Testis (tissue), 3 donors: ENCODE data around the gene RXRA. TPM values are rescaled to one million over a fixed set of nuclear protein-coding genes. Genes with fewer than 3 reads are reported as not detected.
A peak's percentile ranks its signal among the peaks of the same experiment; 100 is the strongest.

Experiments
- DNase-seq: peaks from one replicate; pipeline ENCODE4 v3.0.0-alpha.2; 2019
- H3K27ac ChIP-seq, 2 donors: fragments of 200-600 bp; sonication (generic); one replicate each; pipeline ENCODE4 v1.5.1; 2019
- H3K27me3 ChIP-seq: fragments of 200-600 bp; sonication (generic); one replicate; pipeline ENCODE4 v1.5.1; 2019
- H3K36me3 ChIP-seq: fragments of 200-600 bp; sonication (generic); one replicate; pipeline ENCODE4 v1.5.1; 2017; ENCODE audit warnings: low read depth; ENCODE audit errors: missing control alignments
- H3K4me1 ChIP-seq: fragments of 200-600 bp; sonication (generic); one replicate; pipeline ENCODE4 v1.5.1; 2019
- H3K4me3 ChIP-seq, 2 donors: fragments of 200-600 bp; sonication (generic); one replicate each; pipeline ENCODE4 v1.5.1; 2017 to 2019
- H3K9me3 ChIP-seq: fragments of 200-600 bp; sonication (generic); one replicate; pipeline ENCODE4 v1.5.1; 2017
- POLR2A ChIP-seq: fragments of 450-650 bp; IDR thresholded peaks from one replicate; pipeline ENCODE4 v1.6.1; 2017; ENCODE audit warnings: antibody characterized with exemption, mild to moderate bottlenecking, moderate library complexity
- WGBS, 2 donors: methylation state at CpG; one replicate each; pipeline ENCODE4 v1.1.5; 2018; 5-methylcytosine and 5-hydroxymethylcytosine counted together
- intact Hi-C: fragments of 100-400 bp; cut with DNase I; formaldehyde crosslinking; loops from one replicate; pipeline ENCODE4 v1.15.1; 2023; ENCODE audit warnings: low total_unique reads
- polyA plus RNA-seq: library from polyadenylated mRNA; stranded (reverse); fragments of 350-450 nt; fragmentation: Illumina TruSeq; extraction: RNeasy Lipid Tissue Mini Kit (QIAGEN cat#74804); gene quantifications from one replicate; pipeline ENCODE4 v1.2.3, GENCODE V29; 2014; ENCODE audit warnings: low read depth, low replicate concordance; ENCODE audit not compliant: insufficient read depth
- total RNA-seq, 2 donors: library from RNA; depleted of rRNA; stranded (reverse); fragments of >200 nt; gene quantifications; one replicate each; pipeline ENCODE4 v1.2.3, GENCODE V29; 2016
- TF ChIP-seq, protein P1 (sequence below), 3 experiments: fragments of 450-650 bp in 2 of 3; fragments of 200-600 bp in 1 of 3; sonication (generic) in 1 of 3; IDR thresholded peaks; one replicate each; pipeline ENCODE4 v1.5.1; 2016 to 2019; ENCODE audit warnings: antibody characterized with exemption in 3 of 3, mild to moderate bottlenecking in 2 of 3, moderate library complexity in 1 of 3

The RXRA gene
- total and polyA plus RNA-seq, 3 donors from 2014 or later, result 31.3 to 61.0 (median 47.3) TPM

GRCh38 chr9:134335486-134336220 lies 9.4 kb downstream of the RXRA start:
- intact Hi-C loops, result no loop called here
- no peak for DNase-seq
- TF ChIP-seq POLR2A, result no peak
- TF ChIP-seq, protein P1, sequence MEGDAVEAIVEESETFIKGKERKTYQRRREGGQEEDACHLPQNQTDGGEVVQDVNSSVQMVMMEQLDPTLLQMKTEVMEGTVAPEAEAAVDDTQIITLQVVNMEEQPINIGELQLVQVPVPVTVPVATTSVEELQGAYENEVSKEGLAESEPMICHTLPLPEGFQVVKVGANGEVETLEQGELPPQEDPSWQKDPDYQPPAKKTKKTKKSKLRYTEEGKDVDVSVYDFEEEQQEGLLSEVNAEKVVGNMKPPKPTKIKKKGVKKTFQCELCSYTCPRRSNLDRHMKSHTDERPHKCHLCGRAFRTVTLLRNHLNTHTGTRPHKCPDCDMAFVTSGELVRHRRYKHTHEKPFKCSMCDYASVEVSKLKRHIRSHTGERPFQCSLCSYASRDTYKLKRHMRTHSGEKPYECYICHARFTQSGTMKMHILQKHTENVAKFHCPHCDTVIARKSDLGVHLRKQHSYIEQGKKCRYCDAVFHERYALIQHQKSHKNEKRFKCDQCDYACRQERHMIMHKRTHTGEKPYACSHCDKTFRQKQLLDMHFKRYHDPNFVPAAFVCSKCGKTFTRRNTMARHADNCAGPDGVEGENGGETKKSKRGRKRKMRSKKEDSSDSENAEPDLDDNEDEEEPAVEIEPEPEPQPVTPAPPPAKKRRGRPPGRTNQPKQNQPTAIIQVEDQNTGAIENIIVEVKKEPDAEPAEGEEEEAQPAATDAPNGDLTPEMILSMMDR (IDR thresholded peaks at IDR 0.05), result no peak
- Histone ChIP-seq H3K4me1 (peaks cover 68% of the 10 kb centered on the region), H3K27me3 (no peaks in the 10 kb centered on the region), H3K36me3 (no peaks in the 10 kb centered on the region), H3K27ac (no peak overlapping the region), H3K4me3 (no peak overlapping the region), H3K9me3 (no peaks in the 10 kb centered on the region)
- WGBS, 2 donors, result 76 to 78% methylated on average over 14 to 20 of the region's 20 CpGs

DNA sequence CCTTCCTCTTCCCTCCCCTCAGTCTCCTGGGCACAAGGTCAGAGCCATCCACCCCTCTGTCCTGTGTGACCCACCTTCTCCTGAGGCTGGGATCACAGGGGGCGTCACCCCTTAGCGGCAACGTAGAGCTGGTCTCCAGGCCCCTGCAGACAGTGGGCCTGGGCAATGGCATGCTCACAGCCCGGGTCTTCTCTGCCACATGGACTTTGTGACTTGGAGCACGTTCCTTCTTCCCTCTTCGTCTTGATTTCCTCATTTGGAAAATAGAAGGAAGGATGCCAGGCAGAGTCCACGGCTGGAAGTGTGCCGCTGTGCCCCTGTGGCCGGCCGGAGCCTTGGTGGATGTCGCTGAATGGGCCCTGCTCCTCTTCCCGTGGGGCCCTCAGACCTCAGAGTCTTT lies 10.0 kb downstream of the RXRA start:
- TF ChIP-seq POLR2A, result no peak
- TF ChIP-seq, protein P1 (IDR thresholded peaks at IDR 0.05), result no peak
- intact Hi-C loops, result no loop called here
- no peaks in the 10 kb centered on the region for H3K27me3 ChIP-seq
- H3K27ac ChIP-seq, result peak overlapping the region in 1 of 2 donors; percentile 45
- H3K9me3 ChIP-seq, result no peaks in the 10 kb centered on the region
- WGBS, 2 donors, result 67 to 80% methylated on average over 12 of the region's 12 CpGs
- DNase-seq, result no peak
- H3K4me1 ChIP-seq, result peaks cover 74% of the 10 kb centered on the region
- no peaks in the 10 kb centered on the region for H3K36me3 ChIP-seq
- no peak overlapping the region for H3K4me3 ChIP-seq

DNA sequence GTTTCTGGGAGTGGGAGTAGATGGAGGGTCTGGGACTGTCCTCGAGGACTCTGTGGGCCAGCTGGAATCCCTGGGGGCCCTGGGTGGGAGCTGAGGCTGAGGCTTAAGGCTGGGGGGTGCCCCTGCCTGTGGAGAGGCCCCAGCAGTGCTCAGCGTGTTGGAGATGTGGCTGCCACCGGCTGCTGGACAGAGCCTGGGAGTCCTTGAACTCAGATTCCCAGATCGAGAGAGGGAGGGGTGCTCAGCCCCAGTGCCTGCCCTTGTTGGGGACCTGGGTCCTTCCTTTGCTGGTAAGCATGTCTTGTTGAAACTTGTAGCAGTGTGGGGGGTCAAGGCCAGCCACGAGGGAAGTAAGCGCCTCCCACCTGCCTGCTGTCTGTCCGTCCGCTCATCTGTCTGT lies 10.7 kb downstream of the RXRA start:
- H3K27me3 ChIP-seq, result no peaks in the 10 kb centered on the region
- no peak for DNase-seq
- 40 to 68% methylated on average over 8 of the region's 8 CpGs for WGBS, 2 donors
- peak overlapping the region; percentile 45 to 65 for H3K27ac ChIP-seq
- H3K36me3 ChIP-seq, result no peaks in the 10 kb centered on the region
- H3K4me1 ChIP-seq, result peaks cover 78% of the 10 kb centered on the region
- intact Hi-C loops, result no loop called here
- H3K4me3 ChIP-seq, result no peak overlapping the region
- no peaks in the 10 kb centered on the region for H3K9me3 ChIP-seq
- TF ChIP-seq, protein P1 (IDR thresholded peaks at IDR 0.05), result no peak
- TF ChIP-seq POLR2A, result no peak

DNA sequence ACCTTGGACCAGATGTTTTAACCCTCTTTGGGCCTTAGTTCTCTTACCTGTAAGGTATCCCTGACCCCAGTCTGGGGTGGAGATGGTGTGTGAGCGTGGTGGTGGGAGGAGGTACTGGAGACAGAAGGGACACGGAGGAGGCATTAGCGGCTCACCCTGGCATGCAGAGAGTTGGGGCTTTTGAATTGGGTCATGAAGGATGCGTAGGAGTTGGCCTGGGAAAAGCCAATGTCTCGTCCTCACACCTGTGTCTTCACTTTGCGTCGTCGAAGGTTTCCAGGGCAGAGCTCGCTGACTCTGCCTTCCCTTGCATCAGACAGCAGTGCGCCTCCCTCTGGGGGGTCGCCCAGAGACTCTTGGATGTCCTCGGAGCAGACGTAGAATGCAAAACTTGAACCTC lies 11.2 kb downstream of the RXRA start:
- H3K9me3 ChIP-seq, result no peaks in the 10 kb centered on the region
- TF ChIP-seq POLR2A, result no peak
- H3K36me3 ChIP-seq, result no peaks in the 10 kb centered on the region
- DNase-seq, result no peak
- no peaks in the 10 kb centered on the region for H3K27me3 ChIP-seq
- peaks cover 78% of the 10 kb centered on the region for H3K4me1 ChIP-seq
- peak overlapping the region in 1 of 2 donors; percentile 65 for H3K27ac ChIP-seq
- H3K4me3 ChIP-seq, result no peak overlapping the region
- 89% methylated on average over 13 of the region's 13 CpGs for WGBS, 2 donors
- intact Hi-C loops, result no loop called here

GRCh38 chr9:134338394-134339182 lies 12.3 kb downstream of the RXRA start:
- DNase-seq, result peak; percentile 91
- peaks cover 79% of the 10 kb centered on the region for H3K4me1 ChIP-seq
- H3K27ac ChIP-seq, result peak overlapping the region; percentile 44 to 63
- H3K36me3 ChIP-seq, result no peaks in the 10 kb centered on the region
- H3K4me3 ChIP-seq, result no peak overlapping the region
- intact Hi-C loops, result no loop called here
- no peaks in the 10 kb centered on the region for H3K9me3 ChIP-seq
- 35 to 58% methylated on average over 5 to 25 of the region's 27 CpGs for WGBS, 2 donors
- no peaks in the 10 kb centered on the region for H3K27me3 ChIP-seq
- no peak for TF ChIP-seq POLR2A
- TF ChIP-seq, protein P1 (IDR thresholded peaks at IDR 0.05), result no peak
